Measurements from ENCODE around the gene LITAF. TPM values are rescaled to one million over a fixed set of nuclear protein-coding genes. Genes with fewer than 3 reads are reported as not detected.

LITAF gene
- total RNA-seq, 5 donors from 2014 or later (not counting 1 experiment from before 2014, with no cell fraction given) = 150 to 256 (median 161) TPM

- H3K4me3 Mint-ChIP-seq = peak overlapping the region in 2 of 3 donors; percentile 32 to 51
Observed at GRCh38 chr16:11576427-11577289, 10.1 kb downstream of the LITAF start.

GRCh38 chr16:11575223-11575589, 11.5 kb downstream of the LITAF start:
- peak overlapping the region; percentile 49 to 71 (median 53) for H3K4me3 Mint-ChIP-seq
- H3K27ac ChIP-seq (ENCODE audit: low read length) = peak overlapping the region; percentile 8

More at GRCh38 chr16:11576427-11577289, 10.1 kb downstream of the LITAF start:
- H3K36me3 Mint-ChIP-seq = peaks cover 31% of the 10 kb centered on the region
- peak overlapping the region; percentile 58 to 79 for H3K27ac Mint-ChIP-seq
- WGBS (ENCODE audit: insufficient coverage) = 71% methylated on average over 2 of the region's 9 CpGs
- Histone ChIP-seq H3K27me3 (replicated peaks in 1 of 2; ENCODE audit: control insufficient read depth in 2 of 2, extremely low read depth in 1 of 2, insufficient read depth in 2 of 2, low read length in 1 of 2) (no peaks in the 10 kb centered on the region), H3K4me3 (ENCODE audit: control insufficient read depth in 1 of 2, extremely low read depth in 1 of 2, low read length in 1 of 2) (no peak overlapping the region), H3K4me1 (ENCODE audit: control insufficient read depth in 1 of 2, extremely low read depth in 1 of 2, insufficient read depth in 2 of 2, low read length in 2 of 2) (peaks cover 8 to 94% of the 10 kb centered on the region in 2 experiments), H3K36me3 (ENCODE audit: control insufficient read depth in 2 of 2, extremely low read depth in 1 of 2, insufficient read depth in 1 of 2, low read length in 1 of 2) (peaks cover 0 to 9% of the 10 kb centered on the region in 2 donors), H3K9me3 (no peaks in the 10 kb centered on the region), H3K27ac (ENCODE audit: low read length) (peak overlapping the region; percentile 32)
- ChIA-PET POLR2A (interaction anchor here (0.6 to 0.7 kb wide), 4 partner anchors 10 to 321 kb away, joined by 3 to 6 read pairs (median 6); partner anchors contain the start of gene LITAF (in 1 of the 2)), CTCF (interaction anchor here (0.6 to 0.8 kb wide), 3 partner anchors 11 to 21 kb away, joined by 3 to 7 read pairs (median 3); no protein-coding TSS in a partner anchor)
- H3K4me1 Mint-ChIP-seq = peaks cover 74 to 89% (median 81%) of the 10 kb centered on the region in 3 donors
- H3K9me3 Mint-ChIP-seq = no peaks in the 10 kb centered on the region
- DNase-seq (no peak), ATAC-seq (replicated peaks in 1 of 4) (no peak)
- H3K27me3 Mint-ChIP-seq = no peaks in the 10 kb centered on the region

GRCh38 chr16:11572301-11572995, 14.3 kb downstream of the LITAF start:
- Histone ChIP-seq H3K9me3 (no peaks in the 10 kb centered on the region), H3K4me3 (ENCODE audit: control insufficient read depth in 1 of 2, extremely low read depth in 1 of 2, low read length in 1 of 2) (no peak overlapping the region), H3K27me3 (replicated peaks in 1 of 2; ENCODE audit: control insufficient read depth in 2 of 2, extremely low read depth in 1 of 2, insufficient read depth in 2 of 2, low read length in 1 of 2) (no peaks in the 10 kb centered on the region), H3K36me3 (ENCODE audit: control insufficient read depth in 2 of 2, extremely low read depth in 1 of 2, insufficient read depth in 1 of 2, low read length in 1 of 2) (peaks cover 6 to 31% of the 10 kb centered on the region in 2 donors), H3K27ac (ENCODE audit: low read length) (peak overlapping the region; percentile 84), H3K4me1 (ENCODE audit: control insufficient read depth in 1 of 2, extremely low read depth in 1 of 2, insufficient read depth in 2 of 2, low read length in 2 of 2) (peaks cover 0 to 98% of the 10 kb centered on the region in 2 experiments)
- CTCF ChIA-PET = interaction anchor here (0.6 to 1.6 kb wide), 6 partner anchors 9 to 600 kb away, joined by 3 to 5 read pairs (median 4); no protein-coding TSS in a partner anchor
- peak overlapping the region; percentile 22 to 52 (median 31) for H3K4me3 Mint-ChIP-seq
- no peaks in the 10 kb centered on the region for H3K27me3 Mint-ChIP-seq
- WGBS (ENCODE audit: insufficient coverage) = 48% methylated on average over 7 of the region's 17 CpGs
- ATAC-seq (replicated peaks in 1 of 4) (peak; percentile 48 to 86 (median 70)), DNase-seq (peak in 34 of 35 experiments; percentile 39 to 92 (median 78))
- POLR2A ChIA-PET = interaction anchor here in 1 of 2 donors (0.6 to 0.8 kb wide), 4 partner anchors 10 to 16 kb away, joined by 3 to 6 read pairs (median 4); no protein-coding TSS in a partner anchor
- H3K27ac Mint-ChIP-seq = peak overlapping the region; percentile 86 to 97
- H3K36me3 Mint-ChIP-seq = peaks cover 26% of the 10 kb centered on the region
- peaks cover 62 to 82% (median 75%) of the 10 kb centered on the region in 3 donors for H3K4me1 Mint-ChIP-seq
- no peaks in the 10 kb centered on the region for H3K9me3 Mint-ChIP-seq

More at GRCh38 chr16:11575223-11575589, 11.5 kb downstream of the LITAF start:
- no peak for ATAC-seq (replicated peaks in 1 of 4)
- Histone ChIP-seq H3K9me3 (no peaks in the 10 kb centered on the region), H3K4me1 (ENCODE audit: control insufficient read depth in 1 of 2, extremely low read depth in 1 of 2, insufficient read depth in 2 of 2, low read length in 2 of 2) (peaks cover 0 to 94% of the 10 kb centered on the region in 2 experiments), H3K4me3 (ENCODE audit: control insufficient read depth in 1 of 2, extremely low read depth in 1 of 2, low read length in 1 of 2) (no peak overlapping the region), H3K27me3 (replicated peaks in 1 of 2; ENCODE audit: control insufficient read depth in 2 of 2, extremely low read depth in 1 of 2, insufficient read depth in 2 of 2, low read length in 1 of 2) (no peaks in the 10 kb centered on the region), H3K36me3 (ENCODE audit: control insufficient read depth in 2 of 2, extremely low read depth in 1 of 2, insufficient read depth in 1 of 2, low read length in 1 of 2) (peaks cover 3 to 24% of the 10 kb centered on the region in 2 donors)
- CTCF ChIA-PET = interaction anchor here in 1 of 2 donors (0.5 to 1.0 kb wide), 3 partner anchors 15 to 165 kb away, joined by 3 read pairs; no protein-coding TSS in a partner anchor
- Mint-ChIP-seq H3K27me3 (no peaks in the 10 kb centered on the region), H3K36me3 (peaks cover 24% of the 10 kb centered on the region), H3K27ac (peak overlapping the region; percentile 62 to 86), H3K4me1 (peaks cover 70 to 90% (median 81%) of the 10 kb centered on the region in 3 donors), H3K9me3 (no peaks in the 10 kb centered on the region)
- DNase-seq = no peak
- WGBS (ENCODE audit: insufficient coverage) = 71% methylated on average over 6 of the region's 7 CpGs
- POLR2A ChIA-PET = interaction anchor here in 1 of 2 donors (0.6 to 0.7 kb wide), 2 partner anchors 19 to 47 kb away, joined by 3 read pairs; no protein-coding TSS in a partner anchor

- H3K4me1 Mint-ChIP-seq = peaks cover 62 to 81% (median 73%) of the 10 kb centered on the region in 3 donors
- H3K27me3 Mint-ChIP-seq = no peaks in the 10 kb centered on the region
- no peaks in the 10 kb centered on the region for H3K9me3 Mint-ChIP-seq
- no CpG with 5 or more reads among the region's 4 CpGs for WGBS (ENCODE audit: insufficient coverage)
- ChIA-PET POLR2A (no interaction called here), CTCF (interaction anchor here in 1 of 2 donors (1.6 kb wide), 1 partner anchor 11 kb away, joined by 4 read pairs; no protein-coding TSS in a partner anchor)
- peaks cover 9 to 31% of the 10 kb centered on the region in 2 donors for H3K36me3 ChIP-seq (ENCODE audit: control insufficient read depth in 2 of 2, extremely low read depth in 1 of 2, insufficient read depth in 1 of 2, low read length in 1 of 2)
- no peaks in the 10 kb centered on the region for H3K27me3 ChIP-seq (replicated peaks in 1 of 2; ENCODE audit: control insufficient read depth in 2 of 2, extremely low read depth in 1 of 2, insufficient read depth in 2 of 2, low read length in 1 of 2)
- ATAC-seq (replicated peaks in 1 of 4) (no peak), DNase-seq (no peak)
- H3K27ac Mint-ChIP-seq = peak overlapping the region; percentile 86 to 97
- H3K27ac ChIP-seq (ENCODE audit: low read length) = peak overlapping the region; percentile 84
- H3K9me3 ChIP-seq = no peaks in the 10 kb centered on the region
- H3K36me3 Mint-ChIP-seq = peaks cover 29% of the 10 kb centered on the region
- peaks cover 0 to 93% of the 10 kb centered on the region in 2 experiments for H3K4me1 ChIP-seq (ENCODE audit: control insufficient read depth in 1 of 2, extremely low read depth in 1 of 2, insufficient read depth in 2 of 2, low read length in 2 of 2)
- peak overlapping the region in 1 of 3 donors; percentile 52 for H3K4me3 Mint-ChIP-seq
- H3K4me3 ChIP-seq (ENCODE audit: control insufficient read depth in 1 of 2, extremely low read depth in 1 of 2, low read length in 1 of 2) = no peak overlapping the region
Observed at GRCh38 chr16:11571549-11571948, 15.2 kb downstream of the LITAF start.

GRCh38 chr16:11570806-11571205, 15.9 kb downstream of the LITAF start:
- peaks cover 9 to 39% of the 10 kb centered on the region in 2 donors for H3K36me3 ChIP-seq (ENCODE audit: control insufficient read depth in 2 of 2, extremely low read depth in 1 of 2, insufficient read depth in 1 of 2, low read length in 1 of 2)
- peaks cover 67 to 83% (median 79%) of the 10 kb centered on the region in 3 donors for H3K4me1 Mint-ChIP-seq
- DNase-seq (no peak), ATAC-seq (replicated peaks in 1 of 4) (no peak)
- H3K36me3 Mint-ChIP-seq = peaks cover 35% of the 10 kb centered on the region
- peak overlapping the region; percentile 84 for H3K27ac ChIP-seq (ENCODE audit: low read length)
- CTCF ChIA-PET = no interaction called here
- no peaks in the 10 kb centered on the region for H3K9me3 ChIP-seq
- peaks cover 0 to 93% of the 10 kb centered on the region in 2 experiments for H3K4me1 ChIP-seq (ENCODE audit: control insufficient read depth in 1 of 2, extremely low read depth in 1 of 2, insufficient read depth in 2 of 2, low read length in 2 of 2)
- H3K27me3 ChIP-seq (replicated peaks in 1 of 2; ENCODE audit: control insufficient read depth in 2 of 2, extremely low read depth in 1 of 2, insufficient read depth in 2 of 2, low read length in 1 of 2) = no peaks in the 10 kb centered on the region
- POLR2A ChIA-PET = interaction anchor here in 1 of 2 donors (0.6 kb wide), 2 partner anchors 14 to 16 kb away, joined by 5 to 7 read pairs; no protein-coding TSS in a partner anchor
- H3K27me3 Mint-ChIP-seq = no peaks in the 10 kb centered on the region
- H3K9me3 Mint-ChIP-seq = no peaks in the 10 kb centered on the region
- no peak overlapping the region for H3K4me3 ChIP-seq (ENCODE audit: control insufficient read depth in 1 of 2, extremely low read depth in 1 of 2, low read length in 1 of 2)
- peak overlapping the region in 1 of 3 donors; percentile 25 for H3K4me3 Mint-ChIP-seq
- WGBS (ENCODE audit: insufficient coverage) = 100% methylated on average over 3 of the region's 5 CpGs
- peak overlapping the region; percentile 86 to 97 for H3K27ac Mint-ChIP-seq
